Fibroblast of lung (primary cell): Measurements from ENCODE around the gene OS9.

Experiments used
- CTCF ChIP-seq, 2 donors: IDR thresholded peaks in 1 of 2; conservative IDR thresholded peaks in 1 of 2; 1 replicate in 1 of 2; 2 replicates in 1 of 2; pipeline ENCODE4 v1.5.1; 2011 to 2012; ENCODE audit warnings: low read length in 2 of 2, control low read depth in 1 of 2, inconsistent platforms in 1 of 2, low read depth in 1 of 2, mild to moderate bottlenecking in 1 of 2
- EZH2 ChIP-seq: IDR thresholded peaks from 2 replicates; pipeline ENCODE4 v1.5.1; 2012; ENCODE audit warnings: low read length, control low read depth, mild to moderate bottlenecking; ENCODE audit errors: missing control alignments

GRCh38 chr12:57732726-57733593 is 39.0 kb downstream of the OS9 start:
- TF ChIP-seq EZH2 (no peak), CTCF (conservative IDR thresholded peaks at IDR 0.05 in 1 of 2, IDR thresholded peaks at IDR 0.05 in 1 of 2; ENCODE audit: low read depth in 1 of 2, low read length in 2 of 2) (no peak)
